HL-60 (cell line): ENCODE measurements around the gene TEC.

Experiments
- DNase-seq, 2 experiments: peaks; one replicate each; pipeline ENCODE4 v3.0.0-alpha.2; 2010 to 2020; ENCODE audit warnings: low read depth in 1 of 2, low spot score in 1 of 2
- H3K27ac ChIP-seq: fragments of 250-450 bp; sonication (Bioruptor Pico); replicated peaks from 2 replicates; pipeline ENCODE4 v1.5.1; 2020; ENCODE audit warnings: mild to moderate bottlenecking, moderate library complexity
- H3K27me3 ChIP-seq: fragments of 250-450 bp; sonication (Bioruptor Pico); 2 replicates; pipeline ENCODE4 v1.5.1; 2021; ENCODE audit warnings: mild to moderate bottlenecking, moderate library complexity; ENCODE audit not compliant: insufficient read depth, poor library complexity, severe bottlenecking
- H3K4me3 ChIP-seq: replicated peaks from 2 replicates; pipeline ENCODE4 v1.5.1; 2011; ENCODE audit warnings: mild to moderate bottlenecking, control low read depth, low read length; ENCODE audit not compliant: insufficient read depth
- GABPA ChIP-seq: IDR thresholded peaks from 2 replicates; pipeline ENCODE4 v1.6.1; 2012; ENCODE audit warnings: low read depth
- POLR2AphosphoS5 ChIP-seq: IDR thresholded peaks from 2 replicates; pipeline ENCODE4 v1.6.1; 2012; ENCODE audit warnings: low read depth
- REST ChIP-seq: IDR thresholded peaks from 2 replicates; pipeline ENCODE4 v1.6.1; 2012; ENCODE audit warnings: low read depth; ENCODE audit not compliant: insufficient replicate concordance
- SPI1 ChIP-seq: IDR thresholded peaks from 2 replicates; pipeline ENCODE4 v1.6.1; 2012; ENCODE audit warnings: low read depth, mild to moderate bottlenecking, borderline replicate concordance
- TF ChIP-seq, protein P1 (sequence below): IDR thresholded peaks from one replicate; pipeline ENCODE4 v1.5.1; 2011; ENCODE audit warnings: low read length, control low read depth, inconsistent platforms; ENCODE audit not compliant: insufficient read depth

TEC gene

DNA sequence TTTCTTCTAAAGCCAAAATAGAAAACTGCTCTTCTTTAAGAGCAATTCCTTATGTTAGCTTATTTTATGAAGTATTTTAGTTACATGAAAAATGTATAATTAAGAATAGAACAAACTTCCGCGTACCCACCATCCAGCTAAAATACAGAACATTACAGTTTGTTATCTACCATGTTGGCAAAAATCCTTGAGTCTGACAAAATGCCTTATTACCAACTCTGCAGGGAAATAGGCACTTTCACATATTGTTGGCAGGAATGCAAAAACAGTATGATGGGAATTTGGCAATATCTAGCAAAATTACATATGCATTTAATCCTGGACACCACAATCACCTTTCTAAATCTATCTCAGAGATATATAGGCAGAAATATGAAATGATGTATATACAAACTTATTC, 39.3 kb upstream of the TEC start:
- H3K27me3 ChIP-seq, result no peaks in the 10 kb centered on the region
- no peak overlapping the region for H3K4me3 ChIP-seq
- no peak for DNase-seq
- TF ChIP-seq, protein P1, sequence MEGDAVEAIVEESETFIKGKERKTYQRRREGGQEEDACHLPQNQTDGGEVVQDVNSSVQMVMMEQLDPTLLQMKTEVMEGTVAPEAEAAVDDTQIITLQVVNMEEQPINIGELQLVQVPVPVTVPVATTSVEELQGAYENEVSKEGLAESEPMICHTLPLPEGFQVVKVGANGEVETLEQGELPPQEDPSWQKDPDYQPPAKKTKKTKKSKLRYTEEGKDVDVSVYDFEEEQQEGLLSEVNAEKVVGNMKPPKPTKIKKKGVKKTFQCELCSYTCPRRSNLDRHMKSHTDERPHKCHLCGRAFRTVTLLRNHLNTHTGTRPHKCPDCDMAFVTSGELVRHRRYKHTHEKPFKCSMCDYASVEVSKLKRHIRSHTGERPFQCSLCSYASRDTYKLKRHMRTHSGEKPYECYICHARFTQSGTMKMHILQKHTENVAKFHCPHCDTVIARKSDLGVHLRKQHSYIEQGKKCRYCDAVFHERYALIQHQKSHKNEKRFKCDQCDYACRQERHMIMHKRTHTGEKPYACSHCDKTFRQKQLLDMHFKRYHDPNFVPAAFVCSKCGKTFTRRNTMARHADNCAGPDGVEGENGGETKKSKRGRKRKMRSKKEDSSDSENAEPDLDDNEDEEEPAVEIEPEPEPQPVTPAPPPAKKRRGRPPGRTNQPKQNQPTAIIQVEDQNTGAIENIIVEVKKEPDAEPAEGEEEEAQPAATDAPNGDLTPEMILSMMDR, result no peak
- no peak overlapping the region for H3K27ac ChIP-seq

DNA sequence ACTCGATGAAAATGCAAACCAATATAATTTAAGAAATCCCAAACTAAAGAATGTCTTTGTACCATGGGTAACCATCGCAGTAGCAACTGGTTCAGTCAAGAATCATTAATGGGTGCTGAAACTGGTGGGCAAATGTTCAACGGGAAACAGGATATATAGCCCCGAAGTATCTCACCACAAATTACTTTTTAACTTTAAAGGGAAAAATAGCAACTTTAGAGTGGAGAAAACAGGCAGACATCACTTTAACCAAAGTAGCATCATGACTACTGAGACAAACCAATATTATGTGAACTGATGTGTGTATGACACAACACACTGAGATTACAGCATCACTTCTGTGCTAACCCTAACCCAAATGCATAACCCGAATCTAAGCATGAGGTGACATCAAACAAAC, 37.9 kb upstream of the TEC start:
- DNase-seq, result no peak
- H3K4me3 ChIP-seq, result no peak overlapping the region
- no peak overlapping the region for H3K27ac ChIP-seq
- TF ChIP-seq GABPA, result no peak
- no peak for TF ChIP-seq POLR2AphosphoS5
- TF ChIP-seq, protein P1, result no peak
- TF ChIP-seq SPI1, result no peak
- TF ChIP-seq REST, result no peak
- no peaks in the 10 kb centered on the region for H3K27me3 ChIP-seq

GRCh38 chr4:48305508-48305907, 35.9 kb upstream of the TEC start:
- DNase-seq, result no peak
- Histone ChIP-seq H3K27ac (no peak overlapping the region), H3K4me3 (no peak overlapping the region), H3K27me3 (no peaks in the 10 kb centered on the region)
- TF ChIP-seq GABPA (no peak), POLR2AphosphoS5 (no peak), REST (no peak)
- TF ChIP-seq, protein P1, result no peak

GRCh38 chr4:48300004-48300403, 30.4 kb upstream of the TEC start:
- TF ChIP-seq SPI1 (no peak), REST (no peak), GABPA (no peak), POLR2AphosphoS5 (no peak)
- TF ChIP-seq, protein P1, result no peak
- Histone ChIP-seq H3K27ac (no peak overlapping the region), H3K27me3 (no peaks in the 10 kb centered on the region), H3K4me3 (no peak overlapping the region)
- no peak for DNase-seq
